Activated CD8-positive, alpha-beta memory T cell treated with anti-CD3 and anti-CD28 coated beads for 48 hours (primary cell): ENCODE data around the gene WDR4.
"Not testable (repeated sequence)": the region's sequence is repeated elsewhere in the genome, so short reads cannot be mapped to it uniquely, and the experiment has no call there.

Experiments used
- DNase-seq, 3 experiments: peaks; one replicate each; pipeline ENCODE4 v3.0.0-alpha.2; 2020; ENCODE audit warnings: low read depth in 2 of 3, low spot score in 2 of 3

Gene WDR4

GRCh38 chr21:42878993-42879787 lies at the start of gene WDR4:
Gene WDR4, minus strand, starts transcription at chr21:42879539. Its CDS starts 44 bp downstream, at chr21:42879495.
- peak; percentile 97 to 100 (median 98) for DNase-seq

GRCh38 chr21:42927474-42928200 lies 48.3 kb upstream of the WDR4 start:
- DNase-seq: not testable (repeated sequence)

DNA sequence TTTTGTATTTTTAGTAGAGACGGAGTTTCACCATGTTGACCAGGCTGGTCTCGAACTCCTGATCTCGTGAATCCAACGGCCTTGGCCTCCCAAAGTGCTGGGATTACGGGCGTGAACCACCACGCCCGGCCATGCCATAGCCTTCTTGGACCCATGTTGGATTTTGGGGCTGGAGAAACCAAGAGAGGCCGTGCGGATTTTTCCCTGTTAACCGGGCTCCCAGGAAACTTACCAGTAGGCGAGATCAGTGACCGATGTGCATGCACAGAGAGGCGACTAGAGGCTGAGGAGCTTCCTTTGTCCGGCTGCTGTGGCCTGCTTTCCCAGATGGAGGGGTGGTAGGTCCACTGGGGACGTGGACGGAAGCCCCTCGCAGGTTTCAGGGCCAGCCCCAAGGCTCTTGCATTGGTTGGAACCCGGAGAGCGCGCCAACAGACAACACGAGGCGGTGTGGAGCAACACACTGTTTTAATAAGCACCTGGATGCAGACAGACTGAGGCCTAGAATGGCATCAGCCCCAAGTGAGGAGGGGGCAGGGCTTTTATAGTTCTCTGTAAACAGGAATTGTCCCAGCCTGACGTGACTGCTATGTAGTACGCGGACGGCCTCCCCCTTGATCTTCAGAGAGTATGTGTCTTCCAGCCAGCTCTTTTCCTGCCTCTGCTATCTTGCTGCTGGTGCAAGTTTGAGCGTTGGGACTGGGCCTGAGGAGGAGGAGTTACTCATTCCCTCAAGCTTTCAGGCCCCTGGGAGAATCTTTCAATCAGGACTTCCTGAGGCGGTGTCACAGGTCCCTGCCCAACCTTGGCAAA lies 46.0 kb upstream of the WDR4 start, which contains the start of gene ERVH48-1:
TSS of gene ERVH48-1 (minus strand) at position 517 of the 813 bp plus-strand sequence. CDS start 6,624 bp downstream, outside the sequence.
- no peak for DNase-seq

DNA sequence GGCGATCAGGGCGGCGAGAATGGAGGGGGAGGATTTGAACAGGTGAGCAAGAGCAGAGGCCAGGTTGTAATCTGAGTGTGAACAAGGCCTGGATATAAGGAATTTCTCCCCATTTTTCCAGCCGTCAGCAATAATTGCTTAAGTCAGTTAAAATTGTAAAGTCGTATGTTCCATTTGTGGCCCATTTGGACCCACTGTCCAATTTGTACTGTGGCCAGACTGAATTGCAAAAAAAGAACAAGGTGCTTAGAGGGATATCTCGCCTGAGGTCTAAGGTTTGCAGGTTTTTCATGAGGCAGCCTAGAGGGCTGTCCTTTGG lies 45.1 kb upstream of the WDR4 start:
- DNase-seq: no peak

GRCh38 chr21:42923553-42924432 lies 44.5 kb upstream of the WDR4 start:
- DNase-seq: peak; percentile 28 to 51 (median 48)

DNA sequence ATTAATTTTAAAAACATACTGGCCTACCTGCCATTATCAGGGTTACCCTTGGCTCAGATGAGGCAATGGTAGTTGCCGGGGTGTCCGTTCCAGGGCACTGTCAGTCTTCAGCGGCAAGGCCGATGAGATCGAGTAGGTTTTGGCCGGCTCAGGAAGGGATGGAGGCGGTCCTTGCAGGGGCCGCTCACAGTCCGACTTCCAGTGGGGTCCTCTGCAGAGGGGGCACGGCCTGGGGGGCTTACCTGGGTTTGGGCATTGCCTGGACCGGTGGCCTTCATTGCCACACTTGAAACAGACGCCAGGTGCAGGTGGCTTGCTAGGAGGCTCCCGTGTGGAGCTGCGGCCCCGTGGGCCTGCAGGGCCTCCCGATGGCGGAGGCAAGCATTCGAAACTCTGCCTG lies 43.6 kb upstream of the WDR4 start:
- DNase-seq: no peak

GRCh38 chr21:42921927-42922326 lies 42.6 kb upstream of the WDR4 start:
- no peak for DNase-seq

GRCh38 chr21:42918291-42918690 lies 39.0 kb upstream of the WDR4 start:
- no peak for DNase-seq

DNA sequence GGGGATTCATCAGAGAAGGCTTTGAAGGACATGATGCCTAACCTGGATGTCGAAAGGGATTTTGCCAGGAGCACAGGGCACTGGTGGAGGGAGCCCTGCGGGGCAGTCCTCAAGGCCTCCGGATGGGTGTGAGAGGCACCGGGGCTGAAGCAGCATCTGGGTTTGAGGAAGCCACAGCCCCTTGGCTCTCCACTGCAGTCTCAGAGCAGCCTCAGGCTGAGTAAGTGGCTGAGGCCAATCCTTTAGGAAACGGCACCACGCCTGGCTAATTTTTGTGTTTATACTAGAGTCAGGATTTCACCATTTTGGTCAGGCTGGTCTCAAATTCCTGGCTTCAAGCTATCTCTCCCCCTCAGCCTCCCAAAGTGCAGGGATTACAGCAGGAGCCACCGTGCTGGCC lies 34.1 kb upstream of the WDR4 start:
- DNase-seq: no peak

DNA sequence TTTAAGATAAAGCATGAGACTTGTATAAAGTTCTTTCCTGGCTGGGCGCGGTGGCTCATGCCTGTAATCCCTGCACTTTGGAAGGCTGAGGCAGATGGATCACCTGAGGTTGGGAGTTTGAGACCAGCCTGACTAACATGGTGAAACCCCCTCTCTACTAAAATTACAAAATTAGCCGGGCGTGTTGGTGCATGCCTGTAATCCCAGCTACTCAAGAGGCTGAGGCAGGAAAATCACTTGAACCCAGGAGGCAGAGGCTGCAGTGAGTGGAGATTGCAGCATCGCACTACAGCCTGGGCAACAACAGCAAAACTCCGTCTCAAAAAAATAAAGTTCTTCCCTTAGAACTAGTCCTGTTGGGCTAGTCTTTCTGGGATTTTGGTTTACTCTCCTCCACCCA lies 32.6 kb upstream of the WDR4 start:
- DNase-seq: not testable (repeated sequence)

- not testable (repeated sequence) for DNase-seq
These were observed 29.1 kb upstream of the WDR4 start for GRCh38 chr21:42908484-42908883.

DNA sequence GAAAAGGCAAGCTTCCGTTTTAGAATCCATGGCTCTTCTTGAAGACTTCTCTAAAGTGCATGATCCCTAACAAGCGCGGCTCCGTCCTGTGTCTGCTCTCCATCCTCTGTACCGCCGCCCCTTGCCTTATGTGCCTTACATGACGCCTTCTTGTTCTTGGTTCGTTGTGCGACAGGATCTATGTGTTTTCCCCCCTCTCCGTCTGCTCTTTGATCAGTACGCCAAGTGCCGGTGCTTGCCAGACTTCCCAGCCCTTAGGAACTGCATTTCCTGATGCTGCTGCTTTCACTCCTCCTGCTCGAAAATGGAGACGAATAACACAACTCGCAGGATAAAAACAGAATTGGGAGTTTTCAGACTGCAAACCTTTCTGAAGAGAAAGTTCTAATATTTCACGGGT lies 26.9 kb upstream of the WDR4 start:
- DNase-seq: no peak

GRCh38 chr21:42905195-42905594 lies 25.9 kb upstream of the WDR4 start:
- no peak for DNase-seq

GRCh38 chr21:42903817-42904216 lies 24.5 kb upstream of the WDR4 start:
- no peak for DNase-seq

GRCh38 chr21:42900446-42900845 lies 21.1 kb upstream of the WDR4 start:
- no peak for DNase-seq

DNA sequence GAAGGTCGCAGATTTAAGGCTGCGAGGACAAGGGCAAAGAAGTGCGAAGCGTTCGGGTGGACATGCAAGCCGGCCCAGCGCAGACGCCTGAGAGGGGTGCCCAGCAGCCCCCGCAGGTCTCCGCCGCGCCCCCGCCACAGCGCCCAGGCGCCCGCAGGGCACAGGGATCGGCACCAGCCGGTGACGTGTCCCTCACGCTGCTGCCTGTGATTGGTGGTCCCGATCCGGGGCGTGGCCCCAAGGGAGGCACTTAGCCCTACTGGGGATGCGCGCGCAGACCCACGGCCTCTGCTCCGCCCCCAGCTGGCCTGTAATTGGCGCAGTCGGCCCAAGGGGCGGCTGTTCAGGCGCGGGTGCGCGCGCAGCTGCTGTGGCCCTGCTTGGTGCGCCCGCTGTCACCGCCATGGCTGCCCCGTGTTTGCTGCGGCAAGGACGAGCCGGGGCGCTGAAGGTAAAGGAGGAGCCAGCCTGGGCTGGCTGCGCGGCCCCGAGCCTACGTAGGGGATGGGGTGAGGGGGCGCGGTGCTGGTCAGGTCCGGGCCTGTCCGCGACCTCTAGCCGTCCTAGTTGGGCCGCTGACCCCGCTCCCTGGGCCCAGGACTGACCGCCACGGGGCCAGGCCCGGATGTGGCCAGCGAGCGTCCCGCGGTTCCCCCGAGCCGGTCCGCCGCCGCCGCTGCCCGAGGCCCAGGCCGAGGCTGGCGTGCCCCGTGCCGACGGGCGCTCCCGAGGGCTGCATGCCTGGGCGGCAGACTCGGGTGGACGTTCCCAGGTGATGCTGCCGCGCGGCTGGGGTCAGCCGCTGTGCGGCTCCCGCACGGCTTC lies 13.8 kb upstream of the WDR4 start, which contains the start of gene NDUFV3:
TSS of gene NDUFV3 (plus strand) at position 379 of the 825 bp plus-strand sequence. CDS start at position 404, 25 bp downstream.
- peak; percentile 99 to 100 (median 100) for DNase-seq

DNA sequence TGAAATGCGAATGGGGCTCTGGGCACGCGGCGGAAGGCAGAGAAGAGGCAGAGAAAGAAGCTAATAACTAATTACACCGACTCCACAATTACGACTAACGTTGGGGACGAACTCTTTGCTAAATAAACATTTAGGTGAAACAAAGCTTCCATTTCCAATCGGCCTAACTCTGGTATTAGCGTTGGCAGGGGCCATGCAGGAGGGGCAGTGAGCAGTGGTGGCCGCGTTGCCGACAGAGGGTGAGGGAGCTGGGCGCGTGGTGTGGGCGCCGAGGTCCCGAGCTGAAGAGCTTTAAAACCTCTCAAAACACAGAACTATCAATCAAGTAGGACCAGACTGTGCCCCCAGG lies 13.2 kb upstream of the WDR4 start:
- no peak for DNase-seq

DNA sequence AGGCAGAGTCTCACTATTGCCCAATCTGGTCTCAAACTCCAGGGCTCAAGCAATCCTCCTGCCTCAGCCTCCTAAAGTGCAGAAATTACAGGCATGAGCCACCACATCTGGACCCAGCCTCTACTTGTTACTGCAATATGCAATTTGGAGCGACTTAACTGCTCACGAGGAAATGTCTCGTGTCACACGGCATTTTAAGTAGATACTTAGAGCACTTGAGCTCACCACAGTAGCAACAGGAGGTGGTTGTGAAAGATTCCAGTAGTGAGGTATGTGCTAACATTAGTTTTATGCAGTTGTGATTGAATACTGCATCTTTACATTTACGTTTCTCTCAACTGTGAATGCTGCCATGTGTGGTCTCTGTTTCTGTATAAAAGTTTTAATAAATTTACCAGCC lies 8.0 kb upstream of the WDR4 start:
- DNase-seq: no peak

DNA sequence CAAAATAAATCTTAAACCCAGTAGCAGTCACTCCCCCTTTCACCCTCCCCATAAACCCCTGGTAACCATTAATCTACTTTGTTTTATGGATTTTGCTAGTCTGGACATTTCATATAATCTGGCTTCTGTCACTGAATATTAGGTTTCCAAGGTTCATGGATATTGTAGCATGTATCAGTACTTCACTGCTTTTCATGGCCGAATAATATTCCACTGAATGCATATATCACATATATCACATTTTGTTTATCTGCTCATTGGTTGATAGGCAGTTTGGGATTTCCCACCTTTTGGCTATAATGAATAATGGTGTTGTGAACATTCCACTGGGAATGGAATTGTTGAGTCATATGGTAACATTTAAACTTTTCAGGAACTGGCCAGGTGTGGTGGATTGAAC lies 4.6 kb upstream of the WDR4 start:
- DNase-seq: no peak

DNA sequence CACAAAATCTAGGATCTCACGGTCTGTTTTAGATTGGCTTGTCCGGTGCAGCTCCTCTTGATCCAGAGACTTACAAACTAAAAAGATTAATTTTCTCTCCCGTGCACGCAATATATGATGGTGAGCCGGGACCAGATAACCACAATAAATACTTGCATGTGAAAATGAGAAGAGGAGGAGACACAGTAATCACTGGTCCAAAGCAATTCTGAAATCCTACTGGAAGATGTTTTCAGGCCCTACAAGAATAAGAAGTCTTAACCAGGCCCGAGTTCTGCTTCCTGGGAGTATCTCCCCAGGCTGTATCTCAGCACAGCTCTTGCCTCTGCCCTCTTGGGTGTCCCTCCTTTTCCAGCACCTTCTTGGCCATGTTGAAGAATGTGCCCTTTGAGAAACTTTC lies 1.0 kb upstream of the WDR4 start:
- DNase-seq: no peak
